Adrenal gland (tissue), 5 donors: Measurements from ENCODE around the gene EZR.

ENCODE experiments used
- POLR2A ChIP-seq, 2 donors: fragments of 450-650 bp; IDR thresholded peaks; one replicate each; pipeline ENCODE4 v1.6.1; 2017; ENCODE audit warnings: antibody characterized with exemption in 2 of 2, mild to moderate bottlenecking in 2 of 2, moderate library complexity in 1 of 2
- TF ChIP-seq, protein P1 (sequence below), 6 experiments: fragments of 450-650 bp in 4 of 6; fragments of 200-600 bp in 2 of 6; sonication (generic) in 1 of 6; IDR thresholded peaks; 1 replicate in 5 of 6; 2 replicates in 1 of 6; pipeline versions ENCODE4 v1.5.1 to v1.8.0; 2016 to 2021; ENCODE audit warnings: antibody characterized with exemption in 6 of 6, mild to moderate bottlenecking in 2 of 6, moderate library complexity in 1 of 6
- donor health status: DM: no; HTN: no; CAD: no.

DNA sequence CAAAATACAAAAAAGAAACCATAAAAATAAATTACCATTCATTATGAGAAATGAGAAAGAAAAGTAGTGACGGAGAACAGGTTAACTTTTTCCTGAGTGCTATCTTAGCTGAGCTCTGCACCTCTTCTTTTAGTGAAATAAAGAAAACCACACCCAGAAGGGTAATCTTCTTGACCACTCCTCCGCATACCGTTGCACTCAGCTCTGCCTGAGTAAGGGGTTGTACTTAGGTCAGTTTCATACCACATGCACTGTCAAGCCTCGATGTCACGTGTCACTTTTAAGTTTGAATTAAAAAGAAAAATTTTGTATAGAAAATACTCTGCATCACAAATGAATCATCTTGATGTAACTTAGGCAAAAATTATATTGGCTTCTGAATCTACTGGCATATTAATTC lies 2.8 kb downstream of the EZR start:
- TF ChIP-seq, protein P1, sequence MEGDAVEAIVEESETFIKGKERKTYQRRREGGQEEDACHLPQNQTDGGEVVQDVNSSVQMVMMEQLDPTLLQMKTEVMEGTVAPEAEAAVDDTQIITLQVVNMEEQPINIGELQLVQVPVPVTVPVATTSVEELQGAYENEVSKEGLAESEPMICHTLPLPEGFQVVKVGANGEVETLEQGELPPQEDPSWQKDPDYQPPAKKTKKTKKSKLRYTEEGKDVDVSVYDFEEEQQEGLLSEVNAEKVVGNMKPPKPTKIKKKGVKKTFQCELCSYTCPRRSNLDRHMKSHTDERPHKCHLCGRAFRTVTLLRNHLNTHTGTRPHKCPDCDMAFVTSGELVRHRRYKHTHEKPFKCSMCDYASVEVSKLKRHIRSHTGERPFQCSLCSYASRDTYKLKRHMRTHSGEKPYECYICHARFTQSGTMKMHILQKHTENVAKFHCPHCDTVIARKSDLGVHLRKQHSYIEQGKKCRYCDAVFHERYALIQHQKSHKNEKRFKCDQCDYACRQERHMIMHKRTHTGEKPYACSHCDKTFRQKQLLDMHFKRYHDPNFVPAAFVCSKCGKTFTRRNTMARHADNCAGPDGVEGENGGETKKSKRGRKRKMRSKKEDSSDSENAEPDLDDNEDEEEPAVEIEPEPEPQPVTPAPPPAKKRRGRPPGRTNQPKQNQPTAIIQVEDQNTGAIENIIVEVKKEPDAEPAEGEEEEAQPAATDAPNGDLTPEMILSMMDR (IDR thresholded peaks at IDR 0.05), result no peak
- peak in 1 of 2 donors; percentile 12 for TF ChIP-seq POLR2A (IDR thresholded peaks at IDR 0.05)
